Brain microvascular endothelial cell (primary cell): ENCODE data around the gene B4GALT2.

Experiments used
- DNase-seq: peaks from one replicate; pipeline ENCODE4 v3.0.0-alpha.2; 2020
- H3K27ac ChIP-seq: fragments of 250-450 bp; sonication (Bioruptor Pico); 2 replicates; pipeline ENCODE4 v1.5.1; 2020; ENCODE audit warnings: mild to moderate bottlenecking, moderate library complexity
- H3K27me3 ChIP-seq: fragments of 250-450 bp; sonication (Bioruptor Pico); replicated peaks from 2 replicates; pipeline ENCODE4 v1.5.1; 2020; ENCODE audit warnings: mild to moderate bottlenecking
- H3K36me3 ChIP-seq: fragments of 250-450 bp; sonication (Bioruptor Pico); replicated peaks from 2 replicates; pipeline ENCODE4 v1.5.1; 2020; ENCODE audit warnings: mild to moderate bottlenecking
- H3K4me3 ChIP-seq: 2 replicates; pipeline ENCODE4 v1.5.1; 2011; ENCODE audit warnings: low read depth, mild to moderate bottlenecking, control low read depth, low read length, moderate library complexity
- in situ Hi-C: cut with HindIII; loops from 2 replicates; pipeline ENCODE4 v1.10.0; 2017; ENCODE audit warnings: low sequenced_read_pairs, low pct_ligation_motif_present
- TF ChIP-seq, protein P1 (sequence below): IDR thresholded peaks from 2 replicates; pipeline ENCODE4 v1.5.1; 2011; ENCODE audit warnings: low read depth, mild to moderate bottlenecking, moderate library complexity, low read length, control low read depth, inconsistent platforms; ENCODE audit errors: missing control alignments

Gene B4GALT2

DNA sequence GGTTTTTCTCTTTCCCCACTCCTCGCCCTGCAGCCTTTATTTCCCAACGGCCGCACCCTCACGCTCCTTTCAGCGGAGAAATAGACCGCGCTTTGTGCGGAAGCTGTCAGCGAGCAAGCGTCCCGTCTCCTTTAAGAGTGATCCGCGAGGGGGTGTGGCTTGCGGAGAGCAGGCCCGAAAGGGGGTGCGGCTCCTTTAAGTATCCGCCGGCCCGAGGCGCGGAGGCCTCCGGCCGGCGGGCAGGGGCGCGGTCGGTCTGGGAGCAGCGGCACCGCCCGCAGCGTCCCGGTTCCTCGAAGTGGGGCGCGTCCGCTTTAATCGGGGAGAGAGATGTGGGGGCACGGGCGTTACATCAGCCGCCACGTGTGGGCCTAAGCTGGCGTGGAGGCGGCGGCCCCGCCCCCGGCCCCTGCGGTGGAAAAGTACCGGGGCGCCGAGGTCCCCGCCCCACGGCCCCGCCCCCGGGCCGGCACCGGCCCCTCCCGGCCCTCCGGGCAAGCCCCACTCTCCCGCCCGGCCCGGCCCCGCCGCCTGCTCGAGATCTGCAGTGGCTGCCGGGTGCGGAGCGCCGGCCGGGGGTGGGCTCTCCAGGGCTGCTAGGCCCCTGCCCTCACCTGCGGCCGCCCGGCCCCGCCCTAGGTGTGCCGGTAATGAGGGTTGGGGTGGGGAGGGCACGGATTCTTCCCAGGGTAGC, 51.0 kb downstream of the B4GALT2 start:
- peak overlapping the region; percentile 74 for H3K4me3 ChIP-seq
- H3K36me3 ChIP-seq: no peaks in the 10 kb centered on the region
- DNase-seq: peak; percentile 80
- H3K27ac ChIP-seq: peak overlapping the region; percentile 86
- no peaks in the 10 kb centered on the region for H3K27me3 ChIP-seq
- TF ChIP-seq, protein P1, sequence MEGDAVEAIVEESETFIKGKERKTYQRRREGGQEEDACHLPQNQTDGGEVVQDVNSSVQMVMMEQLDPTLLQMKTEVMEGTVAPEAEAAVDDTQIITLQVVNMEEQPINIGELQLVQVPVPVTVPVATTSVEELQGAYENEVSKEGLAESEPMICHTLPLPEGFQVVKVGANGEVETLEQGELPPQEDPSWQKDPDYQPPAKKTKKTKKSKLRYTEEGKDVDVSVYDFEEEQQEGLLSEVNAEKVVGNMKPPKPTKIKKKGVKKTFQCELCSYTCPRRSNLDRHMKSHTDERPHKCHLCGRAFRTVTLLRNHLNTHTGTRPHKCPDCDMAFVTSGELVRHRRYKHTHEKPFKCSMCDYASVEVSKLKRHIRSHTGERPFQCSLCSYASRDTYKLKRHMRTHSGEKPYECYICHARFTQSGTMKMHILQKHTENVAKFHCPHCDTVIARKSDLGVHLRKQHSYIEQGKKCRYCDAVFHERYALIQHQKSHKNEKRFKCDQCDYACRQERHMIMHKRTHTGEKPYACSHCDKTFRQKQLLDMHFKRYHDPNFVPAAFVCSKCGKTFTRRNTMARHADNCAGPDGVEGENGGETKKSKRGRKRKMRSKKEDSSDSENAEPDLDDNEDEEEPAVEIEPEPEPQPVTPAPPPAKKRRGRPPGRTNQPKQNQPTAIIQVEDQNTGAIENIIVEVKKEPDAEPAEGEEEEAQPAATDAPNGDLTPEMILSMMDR: no peak
- in situ Hi-C loops: no loop called here

- Histone ChIP-seq H3K36me3 (no peaks in the 10 kb centered on the region), H3K27ac (peak overlapping the region; percentile 86), H3K27me3 (no peaks in the 10 kb centered on the region), H3K4me3 (peak overlapping the region; percentile 74)
- in situ Hi-C loops: no loop called here
- peak; percentile 24 for DNase-seq
- TF ChIP-seq, protein P1: peak; percentile 47
These were observed 51.7 kb downstream of the B4GALT2 start for GRCh38 chr1:44030605-44031251.

DNA sequence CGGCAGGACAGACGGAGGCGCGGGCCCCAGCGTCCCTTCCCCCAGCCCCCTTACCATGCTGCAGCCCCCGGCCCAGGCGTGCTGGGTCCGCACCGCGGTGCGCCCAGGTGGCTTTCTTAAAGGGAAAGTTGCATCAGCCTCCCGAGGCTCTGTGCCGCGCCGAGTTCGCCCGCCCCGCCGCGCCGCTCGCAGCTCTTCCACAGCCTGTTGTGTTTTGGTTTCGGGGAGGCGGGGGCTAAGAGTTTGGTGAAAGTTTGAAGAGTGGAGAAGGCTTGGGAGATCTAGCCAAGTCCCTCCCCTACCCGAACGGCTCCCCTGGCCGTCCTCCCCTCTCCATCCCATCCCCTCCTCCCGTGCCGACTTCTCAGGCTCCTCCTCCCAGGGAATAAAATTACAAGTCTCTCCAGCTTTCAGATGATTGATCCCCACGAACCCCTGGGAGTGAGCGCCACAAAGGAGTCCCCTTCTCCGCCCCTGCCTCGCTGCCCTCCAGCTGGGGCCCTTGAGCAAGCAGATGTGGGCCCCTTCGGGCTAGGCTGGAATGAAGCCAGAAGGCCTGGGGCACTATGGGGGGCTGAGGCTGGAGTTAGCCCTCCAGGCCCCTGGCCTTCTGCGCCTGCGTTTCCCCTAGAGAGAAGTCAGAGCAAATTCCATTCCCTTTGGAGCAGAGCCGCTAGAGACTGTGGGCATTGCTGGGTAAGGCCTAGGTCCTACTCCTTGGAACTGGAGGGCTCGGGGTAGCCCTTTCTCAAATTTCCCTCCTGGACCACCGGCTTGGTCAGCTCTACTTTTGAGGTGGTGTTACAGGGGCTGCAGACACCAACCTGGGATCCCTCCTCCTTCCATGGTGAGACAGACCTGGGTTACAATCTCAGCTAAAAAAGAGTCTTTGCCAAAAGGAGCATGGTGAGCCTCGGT, 52.5 kb downstream of the B4GALT2 start, which contains the start of gene SLC6A9:
Gene SLC6A9 (minus strand): TSS at position 211 of the 918 bp plus-strand sequence. CDS start 7,185 bp downstream, outside the sequence.
- Histone ChIP-seq H3K27me3 (no peaks in the 10 kb centered on the region), H3K4me3 (peak within 1 kb of the TSS; percentile 74), H3K27ac (peak within 1 kb of the TSS; percentile 86), H3K36me3 (no peaks in the 10 kb centered on the region)
- TF ChIP-seq, protein P1: no peak
- in situ Hi-C loops: no loop called here
- DNase-seq: peak; percentile 63

DNA sequence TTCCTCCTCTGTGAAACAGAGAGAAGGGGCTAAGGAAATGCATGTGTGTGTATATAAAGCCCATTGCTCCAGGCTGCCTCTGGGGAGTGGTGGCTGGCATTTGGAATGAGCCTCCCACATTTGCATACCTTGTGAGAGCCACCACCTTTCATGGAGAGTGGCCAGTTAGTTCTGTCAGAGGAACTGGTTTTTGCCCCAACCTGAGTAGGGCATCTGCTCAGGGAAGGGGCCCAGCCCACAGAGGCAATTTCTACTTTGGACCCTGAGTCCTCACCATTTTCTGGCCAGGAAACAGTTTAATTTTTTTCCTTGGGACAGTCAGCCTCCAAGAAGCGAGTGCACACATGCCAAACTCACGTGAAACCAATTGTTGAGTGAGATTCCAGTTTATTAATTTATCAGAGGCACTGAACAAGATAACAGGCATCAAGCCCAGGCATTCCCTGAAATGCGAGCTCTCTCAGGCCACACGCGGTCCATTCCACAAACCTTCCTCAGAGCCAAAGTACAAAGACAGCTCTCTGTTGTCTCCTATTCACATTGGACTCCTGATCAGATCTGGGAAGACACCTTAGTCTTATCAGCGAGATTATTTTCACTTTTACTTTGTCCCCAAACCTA, 53.3 kb downstream of the B4GALT2 start:
- no peaks in the 10 kb centered on the region for H3K27me3 ChIP-seq
- H3K27ac ChIP-seq: no peak overlapping the region
- DNase-seq: no peak
- TF ChIP-seq, protein P1: no peak
- in situ Hi-C loops: no loop called here
- H3K4me3 ChIP-seq: no peak overlapping the region
- no peaks in the 10 kb centered on the region for H3K36me3 ChIP-seq

GRCh38 chr1:44033041-44033575, 54.1 kb downstream of the B4GALT2 start:
- TF ChIP-seq, protein P1: no peak
- in situ Hi-C loops: no loop called here

More at GRCh38 chr1:44033041-44033575, 54.1 kb downstream of the B4GALT2 start:
- H3K27ac ChIP-seq: no peak overlapping the region
- no peak overlapping the region for H3K4me3 ChIP-seq
- no peaks in the 10 kb centered on the region for H3K27me3 ChIP-seq
- DNase-seq: no peak
- no peaks in the 10 kb centered on the region for H3K36me3 ChIP-seq
